GM10248 (cell line): ENCODE measurements around the gene GGTA1.
"Not testable (repeated sequence)": the region's sequence is repeated elsewhere in the genome, so short reads cannot be mapped to it uniquely, and the experiment has no call there.

Experiments
- CTCF ChIA-PET: fragments of 300-600 bp; sonication (Branson Sonifier 250); formaldehyde crosslinking; extraction: SDS; loops from one replicate; lab custom pipeline; 2021; ENCODE audit warnings: antibody characterized with exemption; lab: Yijun Ruan, JAX
- POLR2A ChIA-PET: fragments of 350-650 bp; sonication (Branson Sonifier 250); formaldehyde crosslinking; extraction: SDS; loops from one replicate; lab custom pipeline; 2020; ENCODE audit warnings: antibody characterized with exemption; lab: Yijun Ruan, JAX
- DNase-seq: peaks from one replicate; pipeline ENCODE4 v3.0.0; 2012; ENCODE audit errors: extremely low spot score
- CTCF ChIP-seq: IDR thresholded peaks from 2 replicates; pipeline ENCODE4 v1.5.1; 2012; ENCODE audit warnings: mild to moderate bottlenecking, low read depth; ENCODE audit errors: extremely low read depth, missing control alignments, control extremely low read depth

GGTA1 gene

GRCh38 chr9:121538221-121538620 is 38.6 kb upstream of the GGTA1 start:
- CTCF ChIA-PET = interaction anchor here (1.1 kb wide), 1 partner anchor 8 kb away, joined by 3 read pairs; no protein-coding TSS in a partner anchor
- POLR2A ChIA-PET = no interaction called here
- no peak for DNase-seq
- peak; percentile 13 for TF ChIP-seq CTCF

GRCh38 chr9:121537283-121537682 is 37.6 kb upstream of the GGTA1 start:
- POLR2A ChIA-PET = no interaction called here
- no peak for DNase-seq
- CTCF ChIA-PET = interaction anchor here (1.1 to 2.3 kb wide), 3 partner anchors 9 to 147 kb away, joined by 3 to 6 read pairs (median 4); no protein-coding TSS in a partner anchor
- TF ChIP-seq CTCF = no peak

- POLR2A ChIA-PET = no interaction called here
- CTCF ChIA-PET = interaction anchor here (1.9 kb wide), 1 partner anchor 14 kb away, joined by 10 read pairs; no protein-coding TSS in a partner anchor
- no peak for TF ChIP-seq CTCF
- no peak for DNase-seq
Measured at GRCh38 chr9:121532881-121533280, 33.2 kb upstream of the GGTA1 start.

GRCh38 chr9:121529237-121529987 is 29.8 kb upstream of the GGTA1 start:
- ChIA-PET CTCF (interaction anchor here (1.8 kb wide), 1 partner anchor 21 kb away, joined by 6 read pairs; no protein-coding TSS in a partner anchor), POLR2A (no interaction called here)
- DNase-seq = no peak
- no peak for TF ChIP-seq CTCF

- no peak for DNase-seq
- POLR2A ChIA-PET = no interaction called here
- CTCF ChIA-PET = no interaction called here
- no peak for TF ChIP-seq CTCF
Measured at GRCh38 chr9:121528642-121529041, 29.0 kb upstream of the GGTA1 start.

GRCh38 chr9:121527371-121527770 is 27.7 kb upstream of the GGTA1 start:
- ChIA-PET POLR2A (no interaction called here), CTCF (interaction anchor here (1.1 kb wide), 1 partner anchor 18 kb away, joined by 4 read pairs; no protein-coding TSS in a partner anchor)
- DNase-seq = no peak
- no peak for TF ChIP-seq CTCF

GRCh38 chr9:121519688-121520087 is 20.0 kb upstream of the GGTA1 start:
- not testable (repeated sequence) for DNase-seq
- CTCF ChIA-PET = interaction anchor here (1.2 kb wide), 1 partner anchor 24 kb away, joined by 3 read pairs; no protein-coding TSS in a partner anchor
- POLR2A ChIA-PET = interaction anchor here (0.6 kb wide), 1 partner anchor 378 kb away, joined by 3 read pairs; no protein-coding TSS in a partner anchor
